Stimulated activated CD4-positive, alpha-beta T cell treated with anti-CD3 and anti-CD28 coated beads, Interleukin-4, amount 100 ng/mL, for 1 hour (primary cell): ENCODE results near the gene HSFX3.
"Not testable (repeated sequence)": the region's sequence is repeated elsewhere in the genome, so short reads cannot be mapped to it uniquely, and the experiment has no call there.

Experiments
- DNase-seq: peaks from one replicate; pipeline ENCODE4 v3.0.0-alpha.2; 2020

The HSFX3 gene

GRCh38 chrX:149549701-149550100, at the start of gene HSFX3:
Gene HSFX3, minus strand, starts transcription at chrX:149549924. Its CDS starts 72 bp downstream, at chrX:149549852.
- not testable (repeated sequence) for DNase-seq

DNA sequence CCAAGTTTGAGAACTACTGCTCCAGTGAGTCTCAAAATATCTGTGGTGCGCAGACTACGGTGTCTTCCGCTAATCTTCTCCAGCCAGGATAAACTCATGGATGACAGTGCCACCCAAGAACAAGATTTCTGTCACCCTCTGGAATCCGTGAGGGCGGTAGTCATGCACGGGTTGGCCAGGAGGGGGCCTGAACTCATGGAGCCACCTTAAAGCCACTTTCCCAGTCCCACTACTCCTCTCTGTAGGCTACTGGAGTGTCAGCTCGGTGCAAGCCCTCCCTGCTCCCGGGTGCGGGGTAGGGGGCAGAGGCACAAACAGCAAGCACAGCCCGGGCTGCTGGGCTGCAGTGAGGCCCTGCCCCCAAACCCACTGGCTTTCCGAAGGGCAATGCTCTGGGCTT, 48.9 kb upstream of the HSFX3 start:
- peak; percentile 4 for DNase-seq

GRCh38 chrX:149595943-149596342, 46.2 kb upstream of the HSFX3 start:
- DNase-seq, result not testable (repeated sequence)

- not testable (repeated sequence) for DNase-seq
These were observed 45.5 kb upstream of the HSFX3 start, which contains the start of gene HSFX2 for GRCh38 chrX:149595214-149595613. Gene HSFX2, minus strand, starts transcription at chrX:149595314. Its CDS starts 614 bp downstream, at chrX:149594700.

- DNase-seq, result not testable (repeated sequence)
These were observed 41.3 kb upstream of the HSFX3 start for GRCh38 chrX:149590993-149591392.

DNA sequence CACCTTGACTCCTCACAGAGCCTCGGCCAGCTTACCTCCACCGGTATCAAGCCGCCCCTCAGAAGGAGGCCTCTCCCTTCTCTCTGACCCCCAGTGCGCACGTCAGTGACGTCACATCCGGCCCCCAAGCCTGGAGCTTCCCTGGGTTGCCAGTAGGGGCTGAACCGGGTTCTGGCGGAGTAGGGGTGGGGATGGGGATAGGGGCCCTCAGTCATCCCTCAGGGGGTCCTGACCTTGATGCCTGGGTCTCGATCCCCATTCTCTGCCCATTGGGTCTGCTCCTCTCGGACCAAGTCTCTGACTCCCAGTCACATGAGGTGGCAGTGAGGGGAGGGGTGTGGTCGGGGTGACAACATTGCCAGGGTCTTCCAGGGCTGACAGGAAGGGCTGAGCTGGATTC, 37.6 kb upstream of the HSFX3 start, which contains the start of gene MAGEA9B:
Gene MAGEA9B, minus strand, starts transcription at position 101 of the 400 bp plus-strand sequence. CDS start 4,280 bp downstream, outside the sequence.
- not testable (repeated sequence) for DNase-seq

DNA sequence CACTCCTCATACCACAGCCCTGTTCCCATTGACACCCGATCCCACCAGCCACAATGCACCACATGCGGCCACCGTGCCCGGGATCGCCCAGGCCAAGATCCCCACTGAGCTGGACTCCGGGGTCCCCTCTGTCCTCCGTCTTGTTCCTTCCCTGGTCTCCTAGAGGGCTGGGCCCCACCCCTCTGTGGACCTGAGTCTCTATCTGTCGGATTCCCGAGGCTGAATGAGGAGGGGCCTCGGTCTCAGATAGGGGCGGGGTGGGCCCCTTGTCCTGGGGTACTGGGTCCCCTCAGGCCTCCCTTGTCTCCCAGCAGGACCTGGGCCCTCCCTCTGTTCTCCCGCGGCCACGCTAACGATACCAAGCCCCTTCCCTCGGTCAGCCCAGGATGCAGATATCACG, 35.9 kb upstream of the HSFX3 start:
- not testable (repeated sequence) for DNase-seq

- not testable (repeated sequence) for DNase-seq
These were observed 23.7 kb upstream of the HSFX3 start for GRCh38 chrX:149573456-149573855.

- no peak for DNase-seq
These were observed 23.0 kb upstream of the HSFX3 start for GRCh38 chrX:149572743-149573142.

- no peak for DNase-seq
These were observed 22.0 kb upstream of the HSFX3 start for GRCh38 chrX:149571770-149572169.

DNA sequence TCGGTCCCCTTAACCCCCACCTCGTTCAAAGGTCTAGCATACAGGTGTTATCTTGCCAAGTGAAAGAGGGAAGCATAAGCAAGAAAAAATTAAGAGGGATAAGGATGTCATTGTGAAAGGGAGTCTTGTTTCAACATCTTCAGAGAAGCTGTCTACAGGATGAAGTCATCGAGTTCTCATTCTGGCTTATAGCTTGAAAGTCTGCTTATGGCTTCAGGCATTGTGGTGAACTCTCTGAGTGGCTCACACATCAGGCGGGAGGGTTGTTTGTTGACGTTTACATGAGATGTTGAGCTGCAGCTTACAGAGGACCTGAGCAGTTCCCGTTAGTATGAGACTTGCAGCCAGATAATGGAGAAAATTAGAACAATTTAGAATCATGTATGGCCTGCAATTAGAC, 20.9 kb upstream of the HSFX3 start:
- no peak for DNase-seq

GRCh38 chrX:149569770-149570169, 20.0 kb upstream of the HSFX3 start:
- DNase-seq, result no peak

DNA sequence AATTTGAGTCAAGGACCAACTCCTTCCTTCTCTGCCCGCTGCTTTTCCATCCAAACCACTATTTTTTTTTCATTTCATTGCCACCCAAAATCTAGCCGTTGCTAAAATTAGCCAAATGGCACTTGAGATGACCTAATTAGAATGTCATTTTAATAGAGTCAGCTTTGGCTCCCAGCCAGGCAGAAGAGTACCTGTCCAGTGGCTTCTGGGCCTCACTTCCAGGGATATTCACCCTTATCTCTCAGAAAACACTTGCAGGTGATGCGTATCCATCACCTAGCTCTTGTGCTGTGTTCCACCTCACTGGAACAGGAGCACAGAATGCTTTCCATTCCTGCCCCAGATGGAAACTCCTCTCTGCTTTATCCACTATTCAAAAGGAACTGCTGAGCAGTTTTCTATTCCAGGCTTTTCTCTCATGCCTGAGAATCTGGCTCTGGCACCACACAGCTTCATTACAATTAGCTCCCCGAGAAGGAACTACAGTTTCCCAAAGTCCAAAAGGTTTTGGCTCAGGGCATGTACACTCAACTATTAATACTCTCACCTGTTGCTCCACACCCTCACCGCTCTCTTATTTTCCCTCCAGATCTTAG, 19.1 kb upstream of the HSFX3 start:
- no peak for DNase-seq

GRCh38 chrX:149567621-149568417, 18.1 kb upstream of the HSFX3 start:
- DNase-seq, result no peak

GRCh38 chrX:149563359-149563758, 13.6 kb upstream of the HSFX3 start:
- no peak for DNase-seq

GRCh38 chrX:149555251-149555650, 5.5 kb upstream of the HSFX3 start:
- DNase-seq, result not testable (repeated sequence)

- DNase-seq, result not testable (repeated sequence)
These were observed 2.2 kb upstream of the HSFX3 start for GRCh38 chrX:149551939-149552248.

DNA sequence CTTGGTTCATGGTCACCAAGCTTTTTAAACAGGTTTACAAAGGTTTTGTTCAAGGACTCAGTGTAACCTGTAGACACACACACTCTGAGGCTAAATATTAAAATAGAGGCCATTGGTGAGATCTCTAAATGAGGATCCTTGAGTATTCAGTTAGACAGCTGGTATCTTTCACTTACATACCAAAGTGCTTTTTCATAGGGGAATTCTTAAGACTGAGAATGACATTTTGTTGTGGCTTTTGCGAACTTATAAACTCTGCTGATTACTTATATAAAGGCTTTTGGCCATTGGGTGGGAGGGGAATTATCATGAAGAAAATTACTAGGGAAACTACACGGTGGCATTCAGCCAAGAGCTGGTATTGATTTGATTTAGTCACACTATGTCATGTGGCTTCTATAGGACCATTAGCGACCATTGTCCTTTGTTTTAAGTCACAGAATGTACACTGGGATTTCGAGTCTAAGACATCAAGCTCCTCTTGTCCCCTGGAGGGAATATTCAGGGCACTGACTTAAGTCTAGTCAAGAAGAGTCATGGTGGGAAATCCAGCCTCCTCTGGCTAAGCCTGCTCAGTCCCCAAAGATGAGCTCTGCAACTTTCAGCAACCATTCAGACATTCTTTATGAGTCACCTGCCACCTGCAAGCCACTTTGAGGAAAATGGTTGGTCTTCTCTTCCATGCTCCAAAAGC, 1.7 kb upstream of the HSFX3 start:
- DNase-seq, result not testable (repeated sequence)

- DNase-seq, result not testable (repeated sequence)
These were observed 730 bp upstream of the HSFX3 start for GRCh38 chrX:149550454-149550853.

- not testable (repeated sequence) for DNase-seq
These were observed 1.9 kb downstream of the HSFX3 start for GRCh38 chrX:149547782-149548181.

- DNase-seq, result not testable (repeated sequence)
These were observed 2.8 kb downstream of the HSFX3 start for GRCh38 chrX:149546962-149547361.

DNA sequence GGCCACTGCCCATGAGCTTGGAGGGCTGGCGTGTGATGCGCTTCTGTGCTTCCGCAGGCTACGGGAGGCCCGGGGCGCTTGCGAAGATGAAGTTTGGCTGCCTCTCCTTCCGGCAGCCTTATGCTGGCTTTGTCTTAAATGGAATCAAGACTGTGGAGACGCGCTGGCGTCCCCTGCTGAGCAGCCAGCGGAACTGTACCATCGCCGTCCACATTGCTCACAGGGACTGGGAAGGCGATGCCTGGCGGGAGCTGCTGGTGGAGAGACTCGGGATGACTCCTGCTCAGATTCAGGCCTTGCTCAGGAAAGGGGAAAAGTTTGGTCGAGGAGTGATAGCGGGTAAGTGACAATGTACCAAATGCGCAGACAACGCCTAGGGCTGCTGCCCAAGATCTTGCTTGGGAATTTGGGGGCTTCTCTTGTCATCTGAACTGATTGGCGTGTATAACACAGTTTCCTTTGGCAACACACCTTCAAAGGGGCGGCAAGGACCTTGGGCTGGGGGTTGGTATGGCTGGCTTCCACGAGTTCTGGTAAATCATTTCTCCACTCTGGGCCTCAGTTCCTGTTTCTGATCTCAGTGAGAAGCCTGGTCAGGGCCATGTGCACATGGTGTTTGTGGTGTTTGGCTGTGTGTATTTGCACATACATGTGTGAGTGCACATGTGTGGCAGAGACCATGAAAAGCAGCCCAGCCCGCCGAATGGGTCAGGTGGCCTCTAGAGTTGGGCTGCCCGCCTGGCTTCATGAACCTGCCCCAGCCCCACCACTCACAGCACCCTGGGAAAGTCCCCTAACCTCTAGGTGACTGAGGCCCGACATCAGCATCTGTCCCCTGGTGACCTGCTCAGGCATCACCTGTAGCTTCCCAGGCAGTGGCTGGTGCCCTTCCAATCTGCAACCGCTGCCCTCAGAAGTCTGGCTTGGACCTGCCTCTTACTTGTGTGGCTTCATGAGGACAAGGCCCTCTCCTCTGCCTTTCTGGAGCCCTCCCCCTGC, 3.9 kb downstream of the HSFX3 start:
- not testable (repeated sequence) for DNase-seq
